OCI-LY7 (cell line): ENCODE measurements around the gene GATA3.

Experiments
- EZH2phosphoT487 ChIP-seq: fragments of 200-600 bp; sonication (generic); IDR thresholded peaks from 2 replicates; pipeline ENCODE4 v1.6.1; 2018; ENCODE audit warnings: low read depth, borderline replicate concordance, mild to moderate bottlenecking, mixed run types, antibody characterized with exemption, low read length, moderate library complexity, mixed read lengths
- TF ChIP-seq, protein P1 (sequence below): fragments of 200-600 bp; sonication (generic); conservative IDR thresholded peaks from 2 replicates; pipeline ENCODE4 v1.5.1; 2014; ENCODE audit warnings: mild to moderate bottlenecking, antibody characterized with exemption, low read length, moderate library complexity, mixed read lengths

DNA sequence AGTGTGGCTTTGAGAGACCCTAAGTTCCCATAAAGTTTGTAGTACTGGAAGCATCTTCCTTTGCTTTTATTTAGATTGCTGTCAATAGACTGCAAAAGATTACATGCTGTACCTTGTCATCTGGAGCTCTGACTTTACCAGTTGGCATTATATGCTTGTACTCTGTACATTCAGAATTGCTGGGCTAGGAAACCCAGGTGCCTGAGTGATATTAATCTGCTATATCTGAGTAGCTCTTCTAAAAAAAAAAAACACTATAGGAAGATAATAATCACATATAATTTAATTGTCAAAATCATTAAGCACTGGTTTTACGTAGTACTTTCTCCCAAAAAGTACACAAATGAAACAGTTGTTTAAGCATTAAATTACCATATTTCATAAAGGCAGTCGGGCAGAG is 12.3 kb downstream of the GATA3 start:
- TF ChIP-seq, protein P1, sequence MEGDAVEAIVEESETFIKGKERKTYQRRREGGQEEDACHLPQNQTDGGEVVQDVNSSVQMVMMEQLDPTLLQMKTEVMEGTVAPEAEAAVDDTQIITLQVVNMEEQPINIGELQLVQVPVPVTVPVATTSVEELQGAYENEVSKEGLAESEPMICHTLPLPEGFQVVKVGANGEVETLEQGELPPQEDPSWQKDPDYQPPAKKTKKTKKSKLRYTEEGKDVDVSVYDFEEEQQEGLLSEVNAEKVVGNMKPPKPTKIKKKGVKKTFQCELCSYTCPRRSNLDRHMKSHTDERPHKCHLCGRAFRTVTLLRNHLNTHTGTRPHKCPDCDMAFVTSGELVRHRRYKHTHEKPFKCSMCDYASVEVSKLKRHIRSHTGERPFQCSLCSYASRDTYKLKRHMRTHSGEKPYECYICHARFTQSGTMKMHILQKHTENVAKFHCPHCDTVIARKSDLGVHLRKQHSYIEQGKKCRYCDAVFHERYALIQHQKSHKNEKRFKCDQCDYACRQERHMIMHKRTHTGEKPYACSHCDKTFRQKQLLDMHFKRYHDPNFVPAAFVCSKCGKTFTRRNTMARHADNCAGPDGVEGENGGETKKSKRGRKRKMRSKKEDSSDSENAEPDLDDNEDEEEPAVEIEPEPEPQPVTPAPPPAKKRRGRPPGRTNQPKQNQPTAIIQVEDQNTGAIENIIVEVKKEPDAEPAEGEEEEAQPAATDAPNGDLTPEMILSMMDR, result no peak
- no peak for TF ChIP-seq EZH2phosphoT487
